Keratinocyte (primary cell): ENCODE data around the gene ARID5B. TPM values are rescaled to one million over a fixed set of nuclear protein-coding genes. Genes with fewer than 3 reads are reported as not detected.

ENCODE experiments used
- DNase-seq: peaks from one replicate; pipeline ENCODE4 v3.0.0-alpha.2; 2011; ENCODE audit warnings: low read depth, missing footprints, low spot score
- FAIRE-seq: peaks from 2 replicates; lab custom pipeline; 2011; peaks lifted over from hg19 to GRCh38; lab: Jason Lieb, UNC
- H2AFZ ChIP-seq: 2 replicates; pipeline ENCODE4 v1.6.0; 2012; ENCODE audit warnings: low read length, control low read depth, inconsistent platforms; ENCODE audit not compliant: control insufficient read depth
- H3K27ac ChIP-seq: 2 replicates; pipeline ENCODE4 v1.5.1; 2011; ENCODE audit warnings: low read length; ENCODE audit not compliant: control insufficient read depth, insufficient read depth
- H3K27me3 ChIP-seq: 3 replicates; pipeline ENCODE4 v1.6.0; 2011; ENCODE audit warnings: low read length; ENCODE audit not compliant: control insufficient read depth, insufficient read depth; ENCODE audit errors: extremely low read depth
- H3K36me3 ChIP-seq, 2 experiments: 2 replicates in 1 of 2; 3 replicates in 1 of 2; pipeline ENCODE4 v1.5.1; 2011; ENCODE audit warnings: low read length in 2 of 2, mild to moderate bottlenecking in 1 of 2; ENCODE audit not compliant: control insufficient read depth in 2 of 2, insufficient read depth in 2 of 2; ENCODE audit errors: extremely low read depth in 1 of 2
- H3K4me1 ChIP-seq: 3 replicates; pipeline ENCODE4 v1.5.1; 2011; ENCODE audit warnings: low read length; ENCODE audit not compliant: control insufficient read depth, insufficient read depth; ENCODE audit errors: extremely low read depth
- H3K4me2 ChIP-seq: 3 replicates; pipeline ENCODE4 v1.6.0; 2011; ENCODE audit warnings: low read depth, low read length; ENCODE audit not compliant: control insufficient read depth, insufficient read depth; ENCODE audit errors: extremely low read depth
- H3K4me3 ChIP-seq, 3 experiments: fragments of 200-600 bp in 1 of 3; sonication (generic) in 1 of 3; 2 replicates in 2 of 3; 3 replicates in 1 of 3; pipeline ENCODE4 v1.5.1; 2011 to 2016; ENCODE audit warnings: low read length in 3 of 3, mild to moderate bottlenecking in 3 of 3, control low read depth in 2 of 3, inconsistent platforms in 1 of 3, low read depth in 1 of 3, mixed read lengths in 1 of 3, mixed run types in 1 of 3, moderate library complexity in 1 of 3; ENCODE audit not compliant: control insufficient read depth in 2 of 3, insufficient read depth in 2 of 3; ENCODE audit errors: extremely low read depth in 1 of 3
- H3K79me2 ChIP-seq: 2 replicates; pipeline ENCODE4 v1.6.0; 2012; ENCODE audit warnings: low read length; ENCODE audit not compliant: control insufficient read depth, insufficient read depth
- H3K9ac ChIP-seq: 3 replicates; pipeline ENCODE4 v1.6.0; 2011; ENCODE audit warnings: low read length; ENCODE audit not compliant: control insufficient read depth, insufficient read depth; ENCODE audit errors: extremely low read depth
- H3K9me1 ChIP-seq: 3 replicates; pipeline ENCODE4 v1.6.0; 2011; ENCODE audit warnings: low read length; ENCODE audit not compliant: control insufficient read depth, insufficient read depth; ENCODE audit errors: extremely low read depth
- H3K9me3 ChIP-seq: 2 replicates; pipeline ENCODE4 v1.5.1; 2012; ENCODE audit warnings: low read depth, low read length; ENCODE audit not compliant: control insufficient read depth
- H4K20me1 ChIP-seq: 3 replicates; pipeline ENCODE4 v1.6.0; 2011; ENCODE audit warnings: low read length; ENCODE audit not compliant: control insufficient read depth, insufficient read depth; ENCODE audit errors: extremely low read depth
- EZH2 ChIP-seq: IDR thresholded peaks from one replicate; pipeline ENCODE4 v1.6.1; 2012; ENCODE audit warnings: inconsistent platforms, mild to moderate bottlenecking, low read length, moderate library complexity
- dilution Hi-C: fragments of 300-500 bp; cut with MboI; formaldehyde crosslinking; loops from one replicate; pipeline ENCODE4 v1.7.0; 2020; ENCODE audit warnings: low sequenced_read_pairs; ENCODE audit not compliant: extremely low pct_ligation_motif_present
- polyA plus RNA-seq, 5 experiments: library from polyadenylated mRNA; depleted of rRNA in 3 of 5; stranded (reverse) in 3 of 5; stranded (forward) in 1 of 5; unstranded in 1 of 5; fragments of >200 nt; gene quantifications; 1 replicate in 1 of 5; 2 replicates in 3 of 5; 3 replicates in 1 of 5; pipeline versions ENCODE4 v1.2.1 to v1.2.3, GENCODE V29; 2011 to 2012; ENCODE audit warnings: missing spikeins in 2 of 5, low read depth in 1 of 5, low replicate concordance in 1 of 5
- TF ChIP-seq, protein P1 (sequence below), 3 experiments: IDR thresholded peaks in 1 of 3; conservative IDR thresholded peaks in 1 of 3; optimal IDR thresholded peaks in 1 of 3; 2 replicates in 2 of 3; 3 replicates in 1 of 3; pipeline versions ENCODE3 to v1.5.1; 2011; ENCODE audit warnings: low read length in 3 of 3, mild to moderate bottlenecking in 3 of 3, moderate library complexity in 2 of 3, control low read depth in 1 of 3, inconsistent platforms in 1 of 3; ENCODE audit not compliant: insufficient read depth in 2 of 3; ENCODE audit errors: extremely low read depth in 1 of 3

ARID5B gene
- polyA plus RNA-seq, 1 donor (not counting 4 experiments of a cell fraction or from before 2014, with no cell fraction given) = 7.0 TPM

DNA sequence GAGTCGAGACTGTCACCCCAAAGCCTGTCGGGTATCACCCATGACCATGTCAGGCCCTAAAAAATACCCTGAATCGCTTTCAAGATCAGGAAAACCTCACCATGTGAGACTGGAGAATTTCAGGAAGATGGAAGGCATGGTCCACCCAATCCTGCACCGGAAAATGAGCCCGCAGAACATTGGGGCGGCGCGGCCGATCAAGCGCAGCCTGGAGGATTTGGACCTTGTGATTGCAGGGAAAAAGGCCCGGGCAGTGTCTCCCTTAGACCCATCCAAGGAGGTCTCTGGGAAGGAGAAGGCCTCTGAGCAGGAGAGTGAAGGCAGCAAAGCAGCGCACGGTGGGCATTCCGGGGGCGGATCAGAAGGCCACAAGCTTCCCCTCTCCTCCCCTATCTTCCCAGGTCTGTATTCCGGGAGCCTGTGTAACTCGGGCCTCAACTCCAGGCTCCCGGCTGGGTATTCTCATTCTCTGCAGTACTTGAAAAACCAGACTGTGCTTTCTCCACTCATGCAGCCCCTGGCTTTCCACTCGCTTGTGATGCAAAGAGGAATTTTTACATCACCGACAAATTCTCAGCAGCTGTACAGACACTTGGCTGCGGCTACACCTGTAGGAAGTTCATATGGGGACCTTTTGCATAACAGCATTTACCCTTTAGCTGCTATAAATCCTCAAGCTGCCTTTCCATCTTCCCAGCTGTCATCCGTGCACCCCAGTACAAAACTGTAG is 191.0 kb downstream of the ARID5B start:
- H4K20me1 ChIP-seq = no peaks in the 10 kb centered on the region
- TF ChIP-seq, protein P1, sequence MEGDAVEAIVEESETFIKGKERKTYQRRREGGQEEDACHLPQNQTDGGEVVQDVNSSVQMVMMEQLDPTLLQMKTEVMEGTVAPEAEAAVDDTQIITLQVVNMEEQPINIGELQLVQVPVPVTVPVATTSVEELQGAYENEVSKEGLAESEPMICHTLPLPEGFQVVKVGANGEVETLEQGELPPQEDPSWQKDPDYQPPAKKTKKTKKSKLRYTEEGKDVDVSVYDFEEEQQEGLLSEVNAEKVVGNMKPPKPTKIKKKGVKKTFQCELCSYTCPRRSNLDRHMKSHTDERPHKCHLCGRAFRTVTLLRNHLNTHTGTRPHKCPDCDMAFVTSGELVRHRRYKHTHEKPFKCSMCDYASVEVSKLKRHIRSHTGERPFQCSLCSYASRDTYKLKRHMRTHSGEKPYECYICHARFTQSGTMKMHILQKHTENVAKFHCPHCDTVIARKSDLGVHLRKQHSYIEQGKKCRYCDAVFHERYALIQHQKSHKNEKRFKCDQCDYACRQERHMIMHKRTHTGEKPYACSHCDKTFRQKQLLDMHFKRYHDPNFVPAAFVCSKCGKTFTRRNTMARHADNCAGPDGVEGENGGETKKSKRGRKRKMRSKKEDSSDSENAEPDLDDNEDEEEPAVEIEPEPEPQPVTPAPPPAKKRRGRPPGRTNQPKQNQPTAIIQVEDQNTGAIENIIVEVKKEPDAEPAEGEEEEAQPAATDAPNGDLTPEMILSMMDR (optimal IDR thresholded peaks at IDR 0.05 in 1 of 3, IDR thresholded peaks at IDR 0.05 in 1 of 3, conservative IDR thresholded peaks at IDR 0.05 in 1 of 3; ENCODE audit: extremely low read depth in 1 of 3, insufficient read depth in 2 of 3, low read length in 3 of 3) = no peak
- no peak for TF ChIP-seq EZH2
- no peaks in the 10 kb centered on the region for H3K9me1 ChIP-seq
- H3K9me3 ChIP-seq = no peaks in the 10 kb centered on the region
- peaks cover 14% of the 10 kb centered on the region in 2 experiments for H3K36me3 ChIP-seq
- dilution Hi-C loops = no loop called here
- H3K9ac ChIP-seq = no peak overlapping the region
- no peaks in the 10 kb centered on the region for H3K27me3 ChIP-seq
- no peak overlapping the region for H3K27ac ChIP-seq
- no peak for DNase-seq
- peaks cover 3% of the 10 kb centered on the region for H3K4me1 ChIP-seq
- no peaks in the 10 kb centered on the region for H3K79me2 ChIP-seq
- no peak overlapping the region for H3K4me3 ChIP-seq
- H3K4me2 ChIP-seq = no peak overlapping the region
- no peak for FAIRE-seq
- no peak overlapping the region for H2AFZ ChIP-seq

DNA sequence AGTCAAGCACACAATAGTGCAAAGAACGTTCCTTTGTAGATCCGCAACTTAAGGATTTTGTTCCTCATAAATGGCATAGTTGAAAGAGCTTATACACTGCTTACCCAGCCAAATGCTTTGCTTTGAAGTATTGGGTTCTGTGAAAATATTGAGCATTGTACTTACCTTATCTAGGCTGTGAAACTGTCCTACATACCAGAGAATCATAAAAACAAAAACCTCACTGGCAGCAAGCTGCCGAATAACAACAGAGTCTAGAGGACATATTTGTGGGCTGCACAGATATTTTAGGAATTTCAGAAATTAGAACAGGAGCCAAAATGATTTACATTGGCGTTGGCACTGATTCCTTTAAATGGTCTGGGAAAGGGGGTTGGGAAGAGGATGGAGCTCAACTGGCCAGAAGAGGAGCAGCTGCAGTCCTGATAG is 192.4 kb downstream of the ARID5B start:
- no peak for FAIRE-seq
- Histone ChIP-seq H3K4me3 (no peak overlapping the region), H3K4me2 (no peak overlapping the region), H3K9me3 (no peaks in the 10 kb centered on the region), H3K79me2 (no peaks in the 10 kb centered on the region), H4K20me1 (no peaks in the 10 kb centered on the region), H2AFZ (no peak overlapping the region), H3K36me3 (peaks cover 14% of the 10 kb centered on the region in 2 experiments), H3K9me1 (no peaks in the 10 kb centered on the region), H3K27ac (no peak overlapping the region), H3K27me3 (no peaks in the 10 kb centered on the region), H3K9ac (no peak overlapping the region), H3K4me1 (peaks cover 3% of the 10 kb centered on the region)
- no peak for DNase-seq
- TF ChIP-seq EZH2 = no peak
- TF ChIP-seq, protein P1 (optimal IDR thresholded peaks at IDR 0.05 in 1 of 3, IDR thresholded peaks at IDR 0.05 in 1 of 3, conservative IDR thresholded peaks at IDR 0.05 in 1 of 3; ENCODE audit: extremely low read depth in 1 of 3, insufficient read depth in 2 of 3, low read length in 3 of 3) = no peak
- dilution Hi-C loops = no loop called here
